ENCODE data around the gene ATL1. TPM values are rescaled to one million over a fixed set of nuclear protein-coding genes. Genes with fewer than 3 reads are reported as not detected.

Gene ATL1
- total and polyA plus RNA-seq, 2 of the 8 experiments (the other 6 are each of a cell fraction or from before 2014, with no cell fraction given): 4.0 to 5.9 TPM

GRCh38 chr14:50600849-50601248 is 40.9 kb downstream of the ATL1 start (continued):
- TF ChIP-seq HDAC6 (IDR thresholded peaks at IDR 0.05; ENCODE audit: low read depth, low read length): no peak
- no peak for TF ChIP-seq RFX5 (IDR thresholded peaks at IDR 0.05; ENCODE audit: borderline replicate concordance, low read depth, low read length)
- no peak for TF ChIP-seq POU5F1 (IDR thresholded peaks at IDR 0.05; ENCODE audit: low read depth, low read length)
- no peak for TF ChIP-seq SRF (IDR thresholded peaks at IDR 0.05; ENCODE audit: low read depth, low read length)
- no peak for TF ChIP-seq SAP30 (IDR thresholded peaks at IDR 0.05; ENCODE audit: insufficient read depth, insufficient replicate concordance, low read length)
- TF ChIP-seq POLR2AphosphoS5 (IDR thresholded peaks at IDR 0.05; ENCODE audit: low read depth, low read length): no peak
- TF ChIP-seq NANOG (IDR thresholded peaks at IDR 0.05; ENCODE audit: insufficient read depth, low read depth, low read length, poor library complexity, severe bottlenecking): no peak

Data from H1 (cell line).